T-helper 17 cell (primary cell): Measurements from ENCODE around the gene AGTPBP1. TPM values are rescaled to one million over a fixed set of nuclear protein-coding genes. Genes with fewer than 3 reads are reported as not detected.
"Not testable (repeated sequence)": the region's sequence is repeated elsewhere in the genome, so short reads cannot be mapped to it uniquely, and the experiment has no call there.

ENCODE experiments used
- ATAC-seq: fragments of 150-1000 bp; cut with Tn5 transposase; 2 replicates; pipeline ENCODE4 v1.10.0; 2021; ENCODE audit warnings: mild to moderate bottlenecking, moderate library complexity
- DNase-seq, 3 donors: peaks; one replicate each; pipeline versions ENCODE4 v3.0.0 to v3.0.0-alpha.2; 2020 to 2021
- H3K9me3 ChIP-seq: one replicate; pipeline ENCODE4 v1.7.0; 2013; ENCODE audit warnings: low read length, mild to moderate bottlenecking; ENCODE audit not compliant: control insufficient read depth, poor library complexity, severe bottlenecking
- H3K27ac Mint-ChIP-seq: one replicate; pipeline ENCODE4 v1.8.0; 2022; ENCODE audit warnings: mild to moderate bottlenecking, moderate library complexity, mixed read lengths
- H3K27me3 Mint-ChIP-seq: one replicate; pipeline ENCODE4 v1.8.0; 2022; ENCODE audit warnings: mixed read lengths
- H3K36me3 Mint-ChIP-seq: one replicate; pipeline ENCODE4 v1.8.0; 2022; ENCODE audit warnings: low read depth, mixed read lengths
- H3K4me1 Mint-ChIP-seq: one replicate; pipeline ENCODE4 v1.8.0; 2022; ENCODE audit warnings: mild to moderate bottlenecking, mixed read lengths
- H3K4me3 Mint-ChIP-seq: one replicate; pipeline ENCODE4 v1.8.0; 2022; ENCODE audit warnings: mild to moderate bottlenecking, moderate library complexity, mixed read lengths
- total RNA-seq, 4 donors: library from RNA in 2 of 4; stranded (reverse) in 2 of 4; gene quantifications; one replicate each; pipeline ENCODE4 v1.2.3 and lab custom pipeline; 2022 to 2026

AGTPBP1 gene
- total RNA-seq, 2 donors from 2014 or later, result 51.8 to 62.4 TPM

- DNase-seq (no peak), ATAC-seq (no peak)
- Mint-ChIP-seq H3K27ac (peak overlapping the region; percentile 19), H3K36me3 (peaks cover 20% of the 10 kb centered on the region), H3K4me1 (peaks cover 31% of the 10 kb centered on the region), H3K27me3 (no peaks in the 10 kb centered on the region), H3K4me3 (no peak overlapping the region)
- no peaks in the 10 kb centered on the region for H3K9me3 ChIP-seq
Measured at GRCh38 chr9:85600675-85601263, 141.0 kb downstream of the AGTPBP1 start.

DNA sequence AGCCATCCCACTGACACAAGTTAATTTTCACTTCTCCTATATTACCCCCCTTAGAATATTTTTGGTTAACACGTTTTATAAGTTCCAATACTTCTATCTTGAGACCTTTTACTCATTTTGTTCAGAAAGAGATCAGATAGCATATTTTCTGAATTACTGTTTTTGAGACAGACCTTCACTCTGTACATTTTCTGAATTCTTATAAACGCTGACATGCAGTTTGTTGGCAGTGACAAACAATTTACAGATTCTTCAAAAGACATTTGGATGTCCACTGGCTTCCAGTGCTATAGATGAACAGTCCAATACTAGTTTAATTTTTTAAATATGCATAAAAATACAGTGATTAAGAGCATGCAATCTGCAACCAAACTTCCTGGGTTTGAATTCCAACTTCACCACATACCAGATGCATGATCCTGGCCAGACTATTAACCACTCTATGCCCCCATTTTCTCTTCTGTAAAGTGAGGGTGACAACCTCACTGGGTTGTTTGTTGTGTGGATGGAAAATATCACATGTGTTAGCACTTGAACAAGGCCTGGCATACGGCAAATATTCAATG is 142.1 kb downstream of the AGTPBP1 start:
- Mint-ChIP-seq H3K27me3 (no peaks in the 10 kb centered on the region), H3K36me3 (peaks cover 15% of the 10 kb centered on the region), H3K4me3 (no peak overlapping the region), H3K27ac (peak overlapping the region; percentile 43), H3K4me1 (peaks cover 26% of the 10 kb centered on the region)
- H3K9me3 ChIP-seq, result no peaks in the 10 kb centered on the region
- ATAC-seq (no peak), DNase-seq (no peak)

- ATAC-seq, result no peak
- Mint-ChIP-seq H3K4me1 (peaks cover 8% of the 10 kb centered on the region), H3K36me3 (peaks cover 12% of the 10 kb centered on the region), H3K4me3 (no peak overlapping the region), H3K27me3 (no peaks in the 10 kb centered on the region), H3K27ac (no peak overlapping the region)
- no peaks in the 10 kb centered on the region for H3K9me3 ChIP-seq
- no peak for DNase-seq
Measured at GRCh38 chr9:85594316-85594715, 147.4 kb downstream of the AGTPBP1 start.

DNA sequence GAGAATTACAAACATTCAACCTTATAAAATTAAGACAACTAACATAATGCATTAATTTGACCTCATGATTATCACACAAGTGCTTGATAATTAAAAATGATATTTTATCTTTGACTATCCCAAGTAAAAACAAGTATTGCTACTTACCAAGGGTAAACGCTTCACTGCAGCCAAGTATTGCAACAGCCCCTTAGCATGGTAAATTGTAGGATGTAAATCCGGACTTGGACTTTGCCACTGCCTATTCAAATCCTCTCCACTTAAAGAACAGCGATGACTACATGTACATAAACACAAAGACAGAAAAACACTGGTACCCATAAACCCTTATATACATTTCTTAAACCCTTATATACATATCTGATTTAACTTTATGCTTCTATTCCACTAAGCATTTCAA is 155.1 kb downstream of the AGTPBP1 start:
- no peak for ATAC-seq
- H3K4me3 Mint-ChIP-seq, result no peak overlapping the region
- no peaks in the 10 kb centered on the region for H3K9me3 ChIP-seq
- peaks cover 8% of the 10 kb centered on the region for H3K36me3 Mint-ChIP-seq
- no peak for DNase-seq
- no peaks in the 10 kb centered on the region for H3K27me3 Mint-ChIP-seq
- peaks cover 9% of the 10 kb centered on the region for H3K4me1 Mint-ChIP-seq
- H3K27ac Mint-ChIP-seq, result no peak overlapping the region

DNA sequence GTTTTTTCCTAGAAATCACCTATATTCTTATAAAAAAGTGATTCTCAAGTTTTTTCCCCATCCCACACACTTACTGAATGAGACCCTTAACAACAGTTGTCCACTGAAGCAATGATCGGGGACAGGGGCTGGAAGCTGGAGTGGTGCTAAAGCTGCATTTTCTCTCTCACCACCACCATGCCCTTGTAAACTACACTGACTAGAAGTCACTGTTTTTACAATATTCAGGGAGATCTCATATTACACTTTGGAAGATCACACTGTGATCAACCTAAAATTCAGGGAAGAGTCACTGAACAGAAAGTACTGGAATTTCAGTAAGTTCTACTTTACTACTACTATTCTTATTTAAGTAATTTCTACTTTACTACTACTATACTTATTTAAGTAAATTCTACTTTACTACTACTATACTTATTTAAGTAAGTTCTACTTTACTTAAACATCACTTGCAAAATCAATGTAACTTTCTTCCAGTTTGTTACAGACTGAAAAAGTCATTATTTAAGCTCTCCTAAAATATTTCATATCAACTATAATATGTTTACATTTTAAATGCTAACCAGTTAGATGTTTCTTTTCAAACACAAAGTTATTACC is 164.3 kb downstream of the AGTPBP1 start:
- no peak for ATAC-seq
- no peaks in the 10 kb centered on the region for H3K9me3 ChIP-seq
- Mint-ChIP-seq H3K4me1 (no peaks in the 10 kb centered on the region), H3K36me3 (no peaks in the 10 kb centered on the region), H3K27ac (no peak overlapping the region), H3K4me3 (no peak overlapping the region), H3K27me3 (no peaks in the 10 kb centered on the region)
- DNase-seq, result no peak

DNA sequence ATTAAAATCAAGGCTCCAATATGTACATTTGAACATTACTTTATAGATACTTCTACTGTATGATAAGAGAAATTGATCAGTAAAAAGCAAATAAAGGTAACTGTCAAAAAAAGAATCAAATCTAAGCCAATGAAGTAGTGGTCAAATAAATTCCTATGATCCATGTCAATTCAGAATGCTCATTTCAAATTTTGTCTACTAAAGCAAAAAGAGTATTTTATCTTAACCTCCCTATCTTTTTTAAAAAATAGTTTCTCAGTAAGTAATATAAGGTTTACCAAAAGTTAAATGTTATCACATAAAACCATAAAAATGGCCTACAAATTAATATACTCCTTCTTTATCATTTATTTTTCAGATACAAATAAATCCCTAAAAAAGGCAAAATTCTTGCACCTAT is 165.9 kb downstream of the AGTPBP1 start:
- H3K9me3 ChIP-seq, result no peaks in the 10 kb centered on the region
- H3K4me1 Mint-ChIP-seq, result peaks cover 5% of the 10 kb centered on the region
- peaks cover 5% of the 10 kb centered on the region for H3K36me3 Mint-ChIP-seq
- ATAC-seq (no peak), DNase-seq (no peak)
- no peaks in the 10 kb centered on the region for H3K27me3 Mint-ChIP-seq
- H3K27ac Mint-ChIP-seq, result no peak overlapping the region
- H3K4me3 Mint-ChIP-seq, result no peak overlapping the region

- H3K27ac Mint-ChIP-seq, DNase-seq, H3K36me3 Mint-ChIP-seq, H3K4me1 Mint-ChIP-seq, H3K27me3 Mint-ChIP-seq, ATAC-seq, H3K9me3 ChIP-seq, H3K4me3 Mint-ChIP-seq: not testable (repeated sequence)
Measured at GRCh38 chr9:85573546-85573945, 168.2 kb downstream of the AGTPBP1 start.

DNA sequence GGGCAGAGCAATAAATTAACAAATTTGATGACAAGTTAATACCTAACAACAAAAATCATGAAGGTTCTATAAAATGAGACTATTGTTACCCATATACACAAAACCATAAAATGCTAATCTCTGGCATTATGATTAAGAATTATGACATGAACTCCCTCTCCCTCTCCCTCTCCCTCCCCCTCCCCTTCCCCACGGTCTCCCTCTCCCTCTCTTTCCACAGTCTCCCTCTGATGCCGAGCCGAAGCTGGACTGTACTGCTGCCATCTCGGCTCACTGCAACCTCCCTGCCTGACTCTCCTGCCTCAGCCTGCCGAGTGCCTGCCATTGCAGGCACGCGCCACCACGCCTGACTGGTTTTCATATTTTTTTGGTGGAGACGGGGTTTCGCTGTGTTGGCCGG is 168.8 kb downstream of the AGTPBP1 start:
- peaks cover 12% of the 10 kb centered on the region for H3K4me1 Mint-ChIP-seq
- H3K36me3 Mint-ChIP-seq, ATAC-seq, H3K27me3 Mint-ChIP-seq, H3K4me3 Mint-ChIP-seq, H3K27ac Mint-ChIP-seq, H3K9me3 ChIP-seq, DNase-seq: not testable (repeated sequence)

GRCh38 chr9:85569988-85570387 is 171.8 kb downstream of the AGTPBP1 start:
- Mint-ChIP-seq H3K4me3 (no peak overlapping the region), H3K27me3 (no peaks in the 10 kb centered on the region), H3K36me3 (peaks cover 13% of the 10 kb centered on the region), H3K4me1 (peaks cover 16% of the 10 kb centered on the region), H3K27ac (no peak overlapping the region)
- ATAC-seq, result no peak
- no peak for DNase-seq
- no peaks in the 10 kb centered on the region for H3K9me3 ChIP-seq

GRCh38 chr9:85559526-85559925 is 182.2 kb downstream of the AGTPBP1 start:
- no peak overlapping the region for H3K4me3 Mint-ChIP-seq
- no peak overlapping the region for H3K27ac Mint-ChIP-seq
- no peaks in the 10 kb centered on the region for H3K27me3 Mint-ChIP-seq
- peaks cover 9% of the 10 kb centered on the region for H3K36me3 Mint-ChIP-seq
- H3K9me3 ChIP-seq, result no peaks in the 10 kb centered on the region
- H3K4me1 Mint-ChIP-seq, result peaks cover 16% of the 10 kb centered on the region
- DNase-seq (no peak), ATAC-seq (no peak)

DNA sequence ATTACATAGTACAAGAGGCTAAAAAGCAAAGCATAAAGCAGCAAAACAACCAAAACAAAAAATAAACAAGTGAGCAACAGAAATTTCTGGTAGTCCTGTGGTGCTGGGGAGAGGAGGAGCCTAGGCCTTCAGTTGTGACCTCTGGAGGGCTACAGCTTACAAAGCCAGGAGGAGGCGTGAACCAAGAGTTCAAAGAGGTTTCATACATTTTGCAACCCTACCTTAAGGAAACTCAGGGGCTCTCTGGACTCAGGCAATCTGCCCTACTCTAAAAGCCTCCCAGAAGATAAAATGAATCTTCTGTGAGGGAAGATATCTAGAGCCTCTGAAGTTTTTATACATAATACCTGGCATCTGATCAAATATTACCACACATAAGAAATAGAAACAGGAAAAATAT is 187.4 kb downstream of the AGTPBP1 start:
- DNase-seq, result no peak
- no peaks in the 10 kb centered on the region for H3K9me3 ChIP-seq
- peaks cover 6% of the 10 kb centered on the region for H3K4me1 Mint-ChIP-seq
- H3K36me3 Mint-ChIP-seq, result peaks cover 2% of the 10 kb centered on the region
- no peak overlapping the region for H3K4me3 Mint-ChIP-seq
- no peak overlapping the region for H3K27ac Mint-ChIP-seq
- no peaks in the 10 kb centered on the region for H3K27me3 Mint-ChIP-seq
- ATAC-seq, result no peak

- H3K9me3 ChIP-seq, result no peaks in the 10 kb centered on the region
- ATAC-seq (no peak), DNase-seq (no peak)
- Mint-ChIP-seq H3K27me3 (no peaks in the 10 kb centered on the region), H3K27ac (no peak overlapping the region), H3K36me3 (peaks cover 2% of the 10 kb centered on the region), H3K4me3 (no peak overlapping the region), H3K4me1 (peaks cover 7% of the 10 kb centered on the region)
Measured at GRCh38 chr9:85553475-85553874, 188.3 kb downstream of the AGTPBP1 start.

DNA sequence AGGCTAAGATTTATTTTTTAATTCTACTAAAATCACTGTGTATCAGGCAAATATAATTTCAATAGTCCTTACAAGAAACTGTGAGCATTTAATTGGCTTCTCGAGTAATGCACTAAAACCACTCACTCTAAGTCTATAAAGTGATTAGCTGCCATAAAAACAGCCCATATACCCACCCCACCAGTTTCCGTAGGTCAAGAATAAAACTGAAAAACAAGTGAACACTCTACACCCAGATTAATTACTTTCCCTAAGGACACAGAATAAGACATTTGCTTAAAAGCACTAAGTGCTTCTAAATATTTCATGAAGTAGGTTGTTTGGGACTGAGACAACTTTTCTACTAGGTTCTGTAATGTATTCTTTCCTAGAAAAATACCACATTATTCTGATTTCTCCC is 194.2 kb downstream of the AGTPBP1 start:
- DNase-seq (no peak), ATAC-seq (no peak)
- no peak overlapping the region for H3K4me3 Mint-ChIP-seq
- no peaks in the 10 kb centered on the region for H3K9me3 ChIP-seq
- H3K27ac Mint-ChIP-seq, result no peak overlapping the region
- peaks cover 10% of the 10 kb centered on the region for H3K4me1 Mint-ChIP-seq
- H3K27me3 Mint-ChIP-seq, result no peaks in the 10 kb centered on the region
- peaks cover 3% of the 10 kb centered on the region for H3K36me3 Mint-ChIP-seq

- Mint-ChIP-seq H3K36me3 (peaks cover 3% of the 10 kb centered on the region), H3K4me1 (peaks cover 8% of the 10 kb centered on the region), H3K4me3 (no peak overlapping the region), H3K27ac (no peak overlapping the region), H3K27me3 (no peaks in the 10 kb centered on the region)
- DNase-seq (no peak), ATAC-seq (no peak)
- H3K9me3 ChIP-seq, result no peaks in the 10 kb centered on the region
Measured at GRCh38 chr9:85543196-85543595, 198.6 kb downstream of the AGTPBP1 start.
